Adipocyte (in vitro differentiated cells): ENCODE results near the gene CDCP1.

Experiments
- DNase-seq: peaks from one replicate; pipeline ENCODE4 v3.0.0-alpha.2; 2015; ENCODE audit warnings: low read depth
- H3K27me3 ChIP-seq: replicated peaks from 2 replicates; pipeline ENCODE4 v1.7.0; 2013; ENCODE audit warnings: mild to moderate bottlenecking, low read length, moderate library complexity; ENCODE audit not compliant: control insufficient read depth, insufficient read depth
- H3K36me3 ChIP-seq: 2 replicates; pipeline ENCODE4 v1.7.0; 2013; ENCODE audit warnings: low read length, mild to moderate bottlenecking, moderate library complexity; ENCODE audit not compliant: control insufficient read depth, insufficient read depth, severe bottlenecking
- H3K4me1 ChIP-seq: 2 replicates; pipeline ENCODE4 v1.7.0; 2013; ENCODE audit warnings: mild to moderate bottlenecking, low read length, moderate library complexity; ENCODE audit not compliant: control insufficient read depth, insufficient read depth
- H3K4me3 ChIP-seq: 2 replicates; pipeline ENCODE4 v1.7.0; 2013; ENCODE audit warnings: mild to moderate bottlenecking, low read length, moderate library complexity
- H3K9ac ChIP-seq: 2 replicates; pipeline ENCODE4 v1.7.0; 2013; ENCODE audit warnings: mild to moderate bottlenecking, low read length, moderate library complexity
- H3K9me3 ChIP-seq: 2 replicates; pipeline ENCODE4 v1.7.0; 2013; ENCODE audit warnings: mild to moderate bottlenecking, low read length, moderate library complexity; ENCODE audit not compliant: control insufficient read depth

CDCP1 gene

DNA sequence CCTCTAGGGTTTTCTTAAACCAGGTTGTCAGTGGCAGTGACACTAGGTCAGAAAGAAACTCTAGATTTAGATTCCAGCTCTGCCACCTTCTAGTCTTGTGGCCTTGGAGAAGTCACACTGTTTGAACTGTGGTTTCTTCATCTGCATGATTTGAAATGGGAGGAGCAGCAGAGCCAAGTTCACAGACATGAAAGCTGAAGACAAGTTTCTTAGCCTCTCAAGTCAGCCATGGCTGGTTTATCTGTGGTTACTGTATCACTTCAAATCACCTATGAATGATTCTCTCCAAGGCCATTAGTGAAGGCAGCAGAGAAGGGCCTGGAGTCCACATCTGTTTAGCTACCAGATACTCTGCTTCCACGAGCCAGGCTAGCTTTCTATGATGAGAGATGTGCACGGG is 104.5 kb downstream of the CDCP1 start:
- DNase-seq, result no peak
- H3K4me1 ChIP-seq, result peaks cover 22% of the 10 kb centered on the region
- H3K9me3 ChIP-seq, result no peaks in the 10 kb centered on the region
- H3K27me3 ChIP-seq, result no peaks in the 10 kb centered on the region
- no peak overlapping the region for H3K4me3 ChIP-seq
- H3K36me3 ChIP-seq, result no peaks in the 10 kb centered on the region
- H3K9ac ChIP-seq, result no peak overlapping the region

- Histone ChIP-seq H3K9me3 (no peaks in the 10 kb centered on the region), H3K27me3 (no peaks in the 10 kb centered on the region), H3K4me3 (no peak overlapping the region), H3K36me3 (peaks cover 7% of the 10 kb centered on the region), H3K4me1 (peaks cover 33% of the 10 kb centered on the region), H3K9ac (no peak overlapping the region)
- DNase-seq, result peak; percentile 97
Observed at GRCh38 chr3:45037720-45038455, 108.3 kb downstream of the CDCP1 start.

DNA sequence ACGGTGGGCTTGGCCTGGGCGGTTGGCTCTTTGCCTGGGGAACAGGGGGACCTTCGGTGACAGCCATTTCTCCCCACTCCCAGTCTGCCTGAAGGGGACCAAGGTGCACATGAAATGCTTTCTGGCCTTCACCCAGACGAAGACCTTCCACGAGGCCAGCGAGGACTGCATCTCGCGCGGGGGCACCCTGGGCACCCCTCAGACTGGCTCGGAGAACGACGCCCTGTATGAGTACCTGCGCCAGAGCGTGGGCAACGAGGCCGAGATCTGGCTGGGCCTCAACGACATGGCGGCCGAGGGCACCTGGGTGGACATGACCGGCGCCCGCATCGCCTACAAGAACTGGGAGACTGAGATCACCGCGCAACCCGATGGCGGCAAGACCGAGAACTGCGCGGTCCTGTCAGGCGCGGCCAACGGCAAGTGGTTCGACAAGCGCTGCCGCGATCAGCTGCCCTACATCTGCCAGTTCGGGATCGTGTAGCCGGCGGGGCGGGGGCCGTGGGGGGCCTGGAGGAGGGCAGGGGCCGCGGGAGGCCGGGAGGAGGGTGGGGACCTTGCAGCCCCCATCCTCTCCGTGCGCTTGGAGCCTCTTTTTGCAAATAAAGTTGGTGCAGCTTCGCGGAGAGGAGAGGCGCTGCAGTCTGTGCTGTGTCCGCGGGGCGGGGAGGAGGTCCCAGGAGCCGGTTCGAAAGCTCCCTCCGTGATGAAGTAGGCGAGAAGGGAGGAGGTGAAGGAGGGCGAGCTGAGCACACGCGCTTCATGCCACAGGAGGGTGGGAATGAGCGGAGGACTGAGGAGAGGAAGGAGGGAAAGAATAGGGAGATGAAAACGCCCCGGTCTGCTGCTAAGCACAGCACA is 110.5 kb downstream of the CDCP1 start:
- H3K4me3 ChIP-seq, result peak overlapping the region; percentile 18
- peaks cover 29% of the 10 kb centered on the region for H3K36me3 ChIP-seq
- peak; percentile 75 for DNase-seq
- H3K27me3 ChIP-seq, result no peaks in the 10 kb centered on the region
- H3K4me1 ChIP-seq, result peaks cover 19% of the 10 kb centered on the region
- no peaks in the 10 kb centered on the region for H3K9me3 ChIP-seq
- H3K9ac ChIP-seq, result peak overlapping the region; percentile 45

DNA sequence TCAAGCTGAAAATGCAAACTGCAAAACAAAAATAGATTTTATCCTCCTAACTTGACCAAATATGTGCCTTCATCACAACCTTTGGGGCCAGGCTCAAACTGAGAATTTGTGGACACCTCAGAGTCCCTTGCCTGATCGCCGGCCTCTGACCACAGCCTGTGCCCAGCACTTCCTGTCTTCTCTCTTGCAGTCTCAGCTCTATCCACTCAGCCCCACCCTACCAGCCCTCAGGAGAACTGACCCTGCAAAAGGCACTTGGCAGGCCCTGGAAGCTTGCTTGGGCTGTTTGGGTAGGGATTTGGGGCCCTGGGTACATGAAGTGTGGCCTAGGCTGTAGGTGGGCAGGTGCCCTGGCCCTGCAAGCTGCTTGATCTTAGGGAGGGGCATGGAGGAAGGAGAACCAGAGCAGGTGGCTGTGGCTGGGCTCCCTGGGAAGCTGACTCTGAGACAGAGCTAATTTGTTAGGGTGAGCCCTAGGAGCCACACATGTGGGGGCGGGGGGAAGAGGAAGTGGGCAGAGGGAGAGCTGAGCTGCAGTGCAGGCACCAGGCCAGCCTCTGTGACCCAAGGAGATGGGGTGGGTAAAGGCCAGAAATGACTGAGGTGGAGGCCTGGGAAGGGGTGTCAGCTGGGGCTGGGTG is 111.4 kb downstream of the CDCP1 start:
- no peak for DNase-seq
- no peak overlapping the region for H3K4me3 ChIP-seq
- H3K4me1 ChIP-seq, result peaks cover 22% of the 10 kb centered on the region
- H3K9ac ChIP-seq, result peak overlapping the region; percentile 37
- peaks cover 29% of the 10 kb centered on the region for H3K36me3 ChIP-seq
- no peaks in the 10 kb centered on the region for H3K9me3 ChIP-seq
- no peaks in the 10 kb centered on the region for H3K27me3 ChIP-seq

- no peak overlapping the region for H3K4me3 ChIP-seq
- H3K36me3 ChIP-seq, result peaks cover 29% of the 10 kb centered on the region
- no peak for DNase-seq
- H3K9me3 ChIP-seq, result no peaks in the 10 kb centered on the region
- peaks cover 31% of the 10 kb centered on the region for H3K4me1 ChIP-seq
- H3K27me3 ChIP-seq, result no peaks in the 10 kb centered on the region
- peak overlapping the region; percentile 4 for H3K9ac ChIP-seq
Observed at GRCh38 chr3:45033791-45034190, 112.4 kb downstream of the CDCP1 start.
